Measurements from ENCODE around the gene LZTS2.

DNA sequence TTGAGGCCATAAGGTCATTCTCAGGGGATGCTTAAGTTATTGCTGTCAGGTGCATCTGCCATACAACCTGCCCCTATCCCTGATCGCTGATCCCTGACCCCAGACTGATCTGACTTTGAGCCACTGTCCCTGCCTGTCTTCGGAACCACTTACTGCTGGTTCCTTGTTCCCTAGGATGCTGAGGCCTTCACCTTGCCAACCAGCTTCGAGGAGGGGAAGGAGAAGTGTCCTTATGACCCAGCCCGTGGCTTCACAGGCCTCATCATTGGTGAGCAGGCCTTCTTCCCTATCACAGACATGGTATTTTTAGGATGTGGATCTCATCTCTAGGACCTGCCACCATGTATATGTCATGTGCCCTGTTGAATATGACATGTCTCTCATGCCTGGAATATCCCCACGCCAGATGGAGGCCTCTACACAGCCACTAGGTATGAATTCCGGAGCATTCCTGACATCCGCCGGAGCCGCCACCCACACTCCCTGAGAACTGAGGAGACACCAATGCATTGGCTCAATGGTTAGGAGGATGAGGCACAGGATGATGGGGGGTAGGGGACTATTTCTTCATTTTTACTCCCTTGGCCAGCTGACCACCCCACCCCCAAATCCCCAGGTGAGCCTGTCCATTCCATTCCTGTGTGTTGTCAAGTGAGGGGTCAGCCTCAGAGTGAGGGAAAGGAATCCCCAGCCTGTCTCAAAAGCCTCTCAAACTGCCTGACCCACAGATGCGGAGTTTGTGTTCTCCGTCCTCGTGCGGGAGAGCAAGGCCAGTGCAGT, 21.3 kb upstream of the LZTS2 start:
- TF ChIP-seq GABPA (IDR thresholded peaks at IDR 0.05; ENCODE audit: low read depth), result no peak
- no peak for TF ChIP-seq CTCF (IDR thresholded peaks at IDR 0.05 in 2 of 3, conservative IDR thresholded peaks at IDR 0.05 in 1 of 3; ENCODE audit: control insufficient read depth in 2 of 3, extremely low read depth in 1 of 3, insufficient read depth in 1 of 3, low read depth in 3 of 3, low read length in 3 of 3)
